Stimulated activated naive CD8-positive, alpha-beta T cell treated with anti-CD3 and anti-CD28 coated beads, Interleukin-15, amount 100 ng/mL, for 72 hours (primary cell): ENCODE data around the gene MEGF6.
"Not testable (repeated sequence)": the region's sequence is repeated elsewhere in the genome, so short reads cannot be mapped to it uniquely, and the experiment has no call there.

Source experiments
- ATAC-seq: fragments of 150-1000 bp; cut with Tn5 transposase; 2 replicates; pipeline ENCODE4 v1.10.0; 2021; ENCODE audit warnings: mild to moderate bottlenecking, moderate library complexity
- DNase-seq, 2 donors: peaks; one replicate each; pipeline ENCODE4 v3.0.0; 2021 to 2022
- H3K27ac Mint-ChIP-seq, 2 donors: one replicate each; pipeline ENCODE4 v1.8.0; 2022; ENCODE audit warnings: mild to moderate bottlenecking in 2 of 2, mixed read lengths in 2 of 2, moderate library complexity in 2 of 2
- H3K27me3 Mint-ChIP-seq: one replicate; pipeline ENCODE4 v1.8.0; 2022; ENCODE audit warnings: mixed read lengths
- H3K4me1 Mint-ChIP-seq: one replicate; pipeline ENCODE4 v1.8.0; 2022; ENCODE audit warnings: mild to moderate bottlenecking, mixed read lengths
- H3K4me3 Mint-ChIP-seq, 2 donors: one replicate each; pipeline ENCODE4 v1.8.0; 2022; ENCODE audit warnings: mild to moderate bottlenecking in 2 of 2, mixed read lengths in 2 of 2, moderate library complexity in 1 of 2
- H3K9me3 Mint-ChIP-seq, 2 donors: one replicate each; pipeline ENCODE4 v1.8.0; 2022; ENCODE audit warnings: mixed read lengths in 2 of 2

MEGF6 gene

GRCh38 chr1:3624200-3625136, 13.2 kb upstream of the MEGF6 start, which contains the start of gene TPRG1L:
Gene TPRG1L, plus strand, starts transcription at chr1:3625015. Its CDS starts 58 bp downstream, at chr1:3625073.
- Mint-ChIP-seq H3K9me3 (no peaks in the 10 kb centered on the region), H3K4me1 (peaks cover 48% of the 10 kb centered on the region)
- ATAC-seq: peak; percentile 95

DNA sequence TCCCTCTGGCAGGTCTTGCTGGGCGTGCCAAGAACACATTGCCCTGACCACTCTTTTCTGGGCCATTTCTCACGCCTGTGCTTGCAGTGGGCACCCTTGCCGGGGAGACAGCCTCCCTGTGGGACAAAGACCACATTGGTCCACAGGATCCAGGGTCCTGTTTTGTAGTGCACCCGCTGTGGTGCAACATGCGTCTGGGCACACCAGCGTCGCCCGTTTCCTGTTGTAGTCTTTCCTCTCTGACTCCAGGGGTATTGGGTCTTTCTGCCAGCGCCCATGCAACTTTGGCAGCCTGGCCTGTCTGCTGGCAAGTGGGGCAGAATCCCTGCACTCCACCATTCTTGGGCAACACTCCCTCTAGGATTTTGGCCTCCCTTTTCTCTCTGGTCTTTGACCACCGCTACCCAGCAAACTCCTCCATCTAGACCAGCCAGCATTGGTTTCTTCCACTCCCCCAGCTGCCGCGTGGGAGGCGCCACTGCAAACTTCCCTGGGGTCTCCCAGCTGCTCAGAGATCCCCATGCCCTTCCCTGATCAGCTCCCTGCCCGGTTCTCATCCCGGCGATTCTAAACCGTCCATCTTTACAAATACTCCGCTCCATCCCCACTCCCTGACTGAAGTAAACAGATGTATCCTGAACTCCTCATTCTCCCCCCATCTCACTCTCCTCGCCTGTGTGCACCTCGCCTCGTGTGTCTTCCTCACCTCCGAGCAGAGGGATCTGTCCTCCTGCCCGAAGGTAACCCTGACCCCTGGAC, 12.3 kb upstream of the MEGF6 start:
- no peaks in the 10 kb centered on the region for H3K27me3 Mint-ChIP-seq
- H3K4me1 Mint-ChIP-seq: peaks cover 54% of the 10 kb centered on the region
- H3K4me3 Mint-ChIP-seq: peak overlapping the region; percentile 92 to 97
- no peak overlapping the region for H3K27ac Mint-ChIP-seq
- no peak for ATAC-seq
- no peaks in the 10 kb centered on the region for H3K9me3 Mint-ChIP-seq
- DNase-seq: no peak

More at GRCh38 chr1:3624200-3625136, 13.2 kb upstream of the MEGF6 start, which contains the start of gene TPRG1L:
- DNase-seq: peak; percentile 97 to 98
- Mint-ChIP-seq H3K4me3 (peak within 1 kb of the TSS; percentile 92 to 97), H3K27ac (peak within 1 kb of the TSS; percentile 87 to 97), H3K27me3 (no peaks in the 10 kb centered on the region)

GRCh38 chr1:3622102-3622501, 10.8 kb upstream of the MEGF6 start:
- not testable (repeated sequence) for ATAC-seq, H3K4me3 Mint-ChIP-seq, H3K27me3 Mint-ChIP-seq, H3K9me3 Mint-ChIP-seq, DNase-seq
- Mint-ChIP-seq H3K4me1 (peaks cover 54% of the 10 kb centered on the region), H3K27ac (peak overlapping the region; percentile 49 to 66)

GRCh38 chr1:3621151-3621671, 9.9 kb upstream of the MEGF6 start:
- Mint-ChIP-seq H3K4me3 (peak overlapping the region in 1 of 2 donors; percentile 37), H3K4me1 (peaks cover 54% of the 10 kb centered on the region)
- not testable (repeated sequence) for DNase-seq, H3K9me3 Mint-ChIP-seq, H3K27ac Mint-ChIP-seq, ATAC-seq, H3K27me3 Mint-ChIP-seq

GRCh38 chr1:3620708-3621107, 9.4 kb upstream of the MEGF6 start:
- H3K4me1 Mint-ChIP-seq: peaks cover 49% of the 10 kb centered on the region
- H3K9me3 Mint-ChIP-seq: no peaks in the 10 kb centered on the region
- H3K27ac Mint-ChIP-seq: no peak overlapping the region
- ATAC-seq (no peak), DNase-seq (no peak)
- peak overlapping the region; percentile 50 to 66 for H3K4me3 Mint-ChIP-seq
- H3K27me3 Mint-ChIP-seq: no peaks in the 10 kb centered on the region

DNA sequence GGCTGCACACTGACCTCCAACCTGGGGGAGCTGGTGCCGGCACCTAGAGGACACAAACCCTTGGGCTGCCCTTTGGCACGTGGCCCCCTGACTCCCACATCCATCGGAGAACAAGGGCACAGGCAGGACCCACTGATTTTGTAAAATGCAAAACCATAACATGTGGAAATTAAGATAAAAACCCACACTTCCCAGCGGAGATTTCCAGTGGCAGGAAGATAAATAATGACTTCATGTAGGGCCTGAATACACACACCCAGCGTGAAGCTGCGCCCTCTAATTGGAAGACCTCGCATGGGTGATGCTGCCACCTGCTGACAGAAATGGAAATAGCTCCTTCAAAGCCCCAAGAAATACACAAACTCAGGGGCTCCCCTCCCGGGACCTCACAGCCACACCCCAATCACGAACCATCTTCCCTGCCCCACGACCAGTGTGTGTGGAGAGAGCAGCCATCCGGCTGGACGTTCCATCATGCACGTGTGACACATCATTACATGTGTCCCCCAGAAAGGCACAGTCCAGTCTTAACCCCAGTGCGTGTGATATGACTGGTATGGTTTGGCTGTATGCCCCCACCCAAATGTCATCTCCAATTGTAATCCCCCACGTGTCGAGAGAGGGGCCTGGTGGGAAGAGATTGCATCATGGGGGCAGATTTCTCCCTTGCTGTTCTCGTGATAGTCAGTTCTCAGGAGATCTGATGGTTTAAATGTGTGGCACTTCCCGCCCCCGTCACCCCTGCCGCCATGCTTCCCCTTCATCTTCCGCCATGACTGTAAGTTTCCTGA, 7.8 kb upstream of the MEGF6 start:
- peak overlapping the region in 1 of 2 donors; percentile 96 for H3K27ac Mint-ChIP-seq

GRCh38 chr1:3618531-3618880, 7.2 kb upstream of the MEGF6 start:
- peaks cover 6% of the 10 kb centered on the region for H3K27me3 Mint-ChIP-seq
- no peak overlapping the region for H3K27ac Mint-ChIP-seq

More for the DNA sequence above, 7.8 kb upstream of the MEGF6 start:
- H3K4me1 Mint-ChIP-seq: peaks cover 40% of the 10 kb centered on the region
- peak; percentile 75 to 77 for DNase-seq
- H3K9me3 Mint-ChIP-seq: no peaks in the 10 kb centered on the region
- H3K27me3 Mint-ChIP-seq: peaks cover under 1% of the 10 kb centered on the region
- ATAC-seq: peak; percentile 83
- H3K4me3 Mint-ChIP-seq: peak overlapping the region; percentile 41 to 66

GRCh38 chr1:3617806-3618345, 6.6 kb upstream of the MEGF6 start:
- ATAC-seq (peak; percentile 26), DNase-seq (no peak)
- Mint-ChIP-seq H3K27me3 (peaks cover 6% of the 10 kb centered on the region), H3K4me3 (no peak overlapping the region), H3K27ac (no peak overlapping the region), H3K4me1 (peaks cover 28% of the 10 kb centered on the region), H3K9me3 (no peaks in the 10 kb centered on the region)

More at GRCh38 chr1:3618531-3618880, 7.2 kb upstream of the MEGF6 start:
- no peaks in the 10 kb centered on the region for H3K9me3 Mint-ChIP-seq
- no peak overlapping the region for H3K4me3 Mint-ChIP-seq
- DNase-seq: no peak
- peaks cover 35% of the 10 kb centered on the region for H3K4me1 Mint-ChIP-seq
- peak; percentile 10 for ATAC-seq

DNA sequence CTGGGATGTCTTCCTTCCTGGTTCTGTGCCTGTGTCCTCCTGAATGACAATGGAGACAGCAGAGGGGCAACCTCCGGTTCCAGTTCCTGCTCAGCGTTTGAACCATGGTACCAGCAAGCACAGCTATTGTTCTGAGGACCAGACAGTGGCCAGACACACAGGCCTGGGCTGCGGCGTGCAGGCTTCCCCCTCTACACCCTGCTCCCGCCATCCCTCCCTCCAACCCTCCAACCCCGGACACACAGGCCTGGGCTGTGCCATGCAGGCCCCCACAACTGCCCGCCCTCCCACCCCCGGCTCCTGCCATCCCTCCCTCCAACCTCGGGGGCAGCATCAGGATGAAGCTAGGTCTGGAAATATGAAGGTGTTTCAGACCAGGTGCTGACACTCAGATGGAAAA, 5.6 kb upstream of the MEGF6 start:
- Mint-ChIP-seq H3K4me1 (peaks cover 26% of the 10 kb centered on the region), H3K4me3 (no peak overlapping the region), H3K9me3 (no peaks in the 10 kb centered on the region), H3K27me3 (peaks cover 10% of the 10 kb centered on the region), H3K27ac (no peak overlapping the region)
- no peak for ATAC-seq
- DNase-seq: no peak

DNA sequence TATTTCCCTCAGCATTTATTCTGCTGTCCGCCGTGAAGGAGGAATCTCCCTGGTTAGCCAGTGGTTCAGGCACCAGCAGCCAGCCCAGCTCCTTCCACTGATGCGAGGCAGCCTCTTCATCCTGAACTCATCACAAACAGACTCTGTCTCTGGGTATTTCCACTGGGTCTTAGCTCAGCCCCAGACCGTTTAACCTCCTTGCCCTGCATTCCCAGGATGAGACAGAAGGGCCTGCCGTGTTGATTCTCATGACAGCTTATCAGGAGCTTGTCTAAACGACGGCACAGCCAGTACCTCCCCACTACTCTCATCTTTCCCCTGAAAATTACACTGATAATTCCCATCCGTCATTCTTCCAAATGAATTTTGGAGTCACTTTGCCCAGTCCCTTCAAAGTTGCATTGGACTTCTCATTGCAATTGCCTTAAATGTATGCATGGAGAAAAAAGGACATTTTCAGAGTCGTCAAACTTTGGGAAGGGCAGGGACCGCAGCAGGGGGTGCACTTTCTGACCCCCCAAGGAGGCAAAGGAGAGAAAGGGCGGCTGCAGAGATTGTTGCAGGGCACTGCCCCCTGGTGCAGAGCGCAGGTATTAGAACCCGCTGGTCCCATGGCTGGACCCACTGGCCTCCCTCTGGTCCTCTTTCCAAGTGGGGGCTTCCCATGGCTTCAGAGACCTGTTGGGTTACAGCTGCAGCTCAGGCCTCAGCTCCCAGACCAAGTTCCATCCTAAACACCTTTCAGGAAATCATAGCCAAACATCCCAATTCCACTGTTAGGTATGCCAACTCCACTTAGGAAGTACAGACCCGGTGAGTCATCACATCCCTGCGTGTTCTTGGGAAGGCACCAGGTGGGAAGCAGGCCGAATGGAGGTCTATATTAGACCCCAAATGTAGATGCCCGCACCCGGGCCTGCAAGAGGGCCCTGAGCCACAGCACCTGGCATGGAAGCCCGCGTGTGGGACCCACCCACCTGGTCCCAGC, 3.7 kb upstream of the MEGF6 start:
- DNase-seq: no peak
- Mint-ChIP-seq H3K4me3 (no peak overlapping the region), H3K27me3 (peaks cover 21% of the 10 kb centered on the region), H3K4me1 (peaks cover 28% of the 10 kb centered on the region), H3K27ac (no peak overlapping the region), H3K9me3 (no peaks in the 10 kb centered on the region)
- ATAC-seq: no peak

GRCh38 chr1:3612123-3612522, 815 bp upstream of the MEGF6 start:
- Mint-ChIP-seq H3K27ac (no peak overlapping the region), H3K9me3 (no peaks in the 10 kb centered on the region), H3K4me3 (peak overlapping the region; percentile 85 to 89), H3K4me1 (peaks cover 16% of the 10 kb centered on the region), H3K27me3 (peaks cover 21% of the 10 kb centered on the region)
- no peak for ATAC-seq
- no peak for DNase-seq

- no peak for ATAC-seq
- H3K4me1 Mint-ChIP-seq: peaks cover 16% of the 10 kb centered on the region
- H3K9me3 Mint-ChIP-seq: no peaks in the 10 kb centered on the region
- no peak for DNase-seq
- peaks cover 21% of the 10 kb centered on the region for H3K27me3 Mint-ChIP-seq
- H3K27ac Mint-ChIP-seq: no peak overlapping the region
- peak overlapping the region; percentile 51 to 74 for H3K4me3 Mint-ChIP-seq
Observed at GRCh38 chr1:3610527-3611169, 660 bp downstream of the MEGF6 start.

- Mint-ChIP-seq H3K27ac (no peak overlapping the region), H3K4me1 (peaks cover 16% of the 10 kb centered on the region), H3K4me3 (no peak overlapping the region), H3K27me3 (peaks cover 21% of the 10 kb centered on the region), H3K9me3 (no peaks in the 10 kb centered on the region)
- ATAC-seq (no peak), DNase-seq (no peak)
Observed at GRCh38 chr1:3609769-3610526, 1.4 kb downstream of the MEGF6 start.
